ENCODE data around the gene ALDH2.
"Not testable (repeated sequence)": the region's sequence is repeated elsewhere in the genome, so short reads cannot be mapped to it uniquely, and the experiment has no call there.

Gene ALDH2

GRCh38 chr12:111824312-111824711 is 57.6 kb downstream of the ALDH2 start:
- DNase-seq (ENCODE audit: extremely low read depth in 1 of 2, low read depth in 1 of 2) = not testable (repeated sequence)

DNA sequence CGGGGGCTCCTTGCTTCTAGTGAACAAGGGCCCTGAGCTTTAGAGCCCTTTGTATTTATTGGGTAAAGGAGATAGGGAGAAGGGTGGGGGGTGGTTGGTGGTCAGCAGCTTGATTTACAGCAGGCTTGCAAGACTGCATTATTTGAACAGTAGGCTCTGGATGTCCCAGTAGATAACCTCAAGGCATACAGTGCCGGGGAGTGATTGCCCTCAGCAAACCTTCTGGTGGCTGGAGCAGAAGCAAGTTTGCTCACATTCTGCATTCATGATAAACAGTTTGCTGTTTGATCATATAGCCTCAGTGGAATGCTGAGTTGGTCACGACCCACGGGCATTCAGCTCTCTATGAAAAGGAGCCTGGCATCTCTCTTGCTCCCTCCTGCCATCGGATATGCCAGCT is 58.8 kb downstream of the ALDH2 start:
- DNase-seq (ENCODE audit: extremely low read depth in 1 of 2, low read depth in 1 of 2) = no peak

DNA sequence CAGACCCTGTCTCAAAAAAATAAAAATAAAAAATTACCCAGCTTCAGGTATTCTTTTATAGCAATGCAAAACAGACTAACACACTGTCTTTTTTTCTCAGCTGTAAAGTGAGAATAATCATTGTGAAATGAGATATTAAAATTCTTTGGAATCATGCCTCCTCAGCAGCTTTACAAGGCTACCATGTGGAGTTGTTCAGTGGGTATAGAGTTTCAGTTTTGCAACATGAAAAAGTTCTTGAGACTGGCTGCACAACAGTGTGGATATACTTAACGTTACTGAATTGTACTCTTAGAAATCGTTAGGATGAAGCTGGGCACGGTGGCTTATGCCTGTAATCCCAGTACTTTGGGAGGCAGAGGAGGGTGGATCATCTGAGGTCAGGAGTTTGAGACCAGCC is 59.6 kb downstream of the ALDH2 start:
- no peak for DNase-seq (ENCODE audit: extremely low read depth in 1 of 2, low read depth in 1 of 2)

- DNase-seq (ENCODE audit: extremely low read depth in 1 of 2, low read depth in 1 of 2) = no peak
Measured at GRCh38 chr12:111826992-111827391, 60.3 kb downstream of the ALDH2 start.

- no peak for DNase-seq (ENCODE audit: extremely low read depth in 1 of 2, low read depth in 1 of 2)
Measured at GRCh38 chr12:111827907-111828306, 61.2 kb downstream of the ALDH2 start.

DNA sequence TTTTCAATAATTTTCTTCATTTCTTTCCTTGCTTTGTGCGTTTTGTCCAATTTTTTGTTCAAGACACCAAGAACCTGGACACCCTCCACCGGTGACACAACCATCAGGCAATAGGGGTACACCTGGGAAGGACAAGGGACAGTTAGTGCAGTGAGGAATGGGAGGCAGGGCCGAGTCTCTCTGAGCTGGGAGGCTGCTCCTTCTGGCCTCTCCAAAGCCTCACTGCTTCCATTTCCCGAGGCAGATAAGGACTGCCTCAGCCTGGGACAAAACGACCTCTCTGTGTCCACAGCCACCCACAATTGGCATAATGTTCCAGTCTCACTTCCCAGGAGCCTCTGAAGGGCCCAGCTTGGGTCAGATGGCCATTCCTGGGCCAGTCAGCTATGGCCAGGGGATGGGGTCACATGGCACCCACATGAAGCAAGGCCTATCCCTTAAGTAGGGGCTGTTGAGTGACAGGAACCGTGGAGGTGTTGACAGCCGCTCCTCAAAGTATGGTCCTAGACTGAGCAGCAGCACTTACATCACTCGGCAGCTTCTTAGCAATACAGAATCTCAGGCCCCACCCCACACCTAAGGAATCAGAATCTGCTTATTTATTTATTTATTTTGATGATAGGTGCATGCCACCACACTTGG is 61.7 kb downstream of the ALDH2 start:
- no peak for DNase-seq (ENCODE audit: extremely low read depth in 1 of 2, low read depth in 1 of 2)

DNA sequence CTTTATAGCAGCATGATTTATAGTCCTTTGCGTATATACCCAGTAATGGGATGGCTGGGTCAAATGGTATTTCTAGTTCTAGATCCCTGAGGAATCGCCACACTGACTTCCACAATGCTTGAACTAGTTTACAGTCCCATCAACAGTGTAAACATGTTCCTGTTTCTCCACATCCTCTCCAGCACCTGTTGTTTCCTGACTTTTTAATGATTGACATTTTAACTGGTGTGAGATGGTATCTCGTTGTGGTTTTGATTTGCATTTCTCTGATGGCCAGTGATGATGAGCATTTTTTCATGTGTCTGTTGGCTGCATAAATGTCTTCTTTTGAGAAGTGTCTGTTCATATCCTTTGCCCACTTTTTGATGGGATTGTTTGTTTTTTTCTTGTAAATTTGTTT is 62.9 kb downstream of the ALDH2 start:
- not testable (repeated sequence) for DNase-seq (ENCODE audit: extremely low read depth in 1 of 2, low read depth in 1 of 2)

DNA sequence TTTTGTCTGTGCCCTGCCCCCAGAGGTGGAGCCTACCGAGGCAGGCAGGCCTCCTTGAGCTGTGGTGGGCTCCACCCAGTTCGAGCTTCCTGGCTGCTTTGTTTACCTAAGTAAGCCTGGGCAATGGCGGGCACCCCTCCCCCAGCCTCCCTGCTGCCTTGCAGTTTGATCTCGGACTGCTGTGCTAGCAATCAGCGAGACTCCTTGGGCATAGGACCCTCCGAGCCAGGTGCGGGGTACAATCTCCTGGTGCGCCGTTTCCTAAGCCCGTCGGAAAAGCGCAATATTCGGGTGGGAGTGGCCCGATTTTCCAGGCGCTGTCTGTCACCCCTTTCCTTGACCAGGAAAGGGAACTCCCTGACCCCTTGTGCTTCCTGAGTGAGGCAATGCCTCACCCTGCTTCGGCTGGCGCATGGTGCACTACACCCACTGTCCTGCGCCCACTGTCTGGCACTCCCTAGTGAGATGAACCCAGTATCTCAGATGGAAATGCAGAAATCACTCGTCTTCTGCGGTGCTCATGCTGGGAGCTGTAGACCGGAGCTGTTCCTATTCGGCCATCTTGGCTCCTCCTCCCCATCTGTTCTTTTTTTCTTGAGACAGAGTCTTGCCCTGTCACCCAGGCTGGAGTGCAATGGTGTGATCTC is 68.1 kb downstream of the ALDH2 start:
- DNase-seq (ENCODE audit: extremely low read depth in 1 of 2, low read depth in 1 of 2) = not testable (repeated sequence)

- not testable (repeated sequence) for DNase-seq (ENCODE audit: extremely low read depth in 1 of 2, low read depth in 1 of 2)
Measured at GRCh38 chr12:111835531-111836181, 68.9 kb downstream of the ALDH2 start.

- DNase-seq (ENCODE audit: extremely low read depth in 1 of 2, low read depth in 1 of 2) = no peak
Measured at GRCh38 chr12:111838353-111838752, 71.6 kb downstream of the ALDH2 start.

DNA sequence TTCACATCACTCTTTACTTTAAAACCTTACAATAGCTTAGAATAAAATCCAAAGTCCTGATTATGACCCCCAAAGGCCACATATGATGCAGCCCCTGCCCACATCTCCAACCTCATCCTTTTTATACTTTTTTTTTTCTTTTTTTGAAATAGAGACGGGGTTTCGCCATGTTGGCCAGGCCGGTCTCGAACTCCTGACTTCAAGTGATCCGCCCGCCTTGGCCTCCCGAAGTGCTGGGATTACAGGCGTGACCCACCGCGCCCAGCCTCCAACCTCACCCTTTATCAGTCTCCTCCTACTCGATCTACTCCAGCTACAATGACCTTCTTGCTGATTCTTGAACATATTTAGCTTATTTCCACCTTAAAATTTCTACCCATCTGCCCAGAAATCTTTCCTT is 74.1 kb downstream of the ALDH2 start:
- DNase-seq (ENCODE audit: extremely low read depth in 1 of 2, low read depth in 1 of 2) = no peak

GRCh38 chr12:111841236-111841749 is 74.6 kb downstream of the ALDH2 start:
- DNase-seq (ENCODE audit: extremely low read depth in 1 of 2, low read depth in 1 of 2) = no peak

GRCh38 chr12:111841750-111842555 is 75.2 kb downstream of the ALDH2 start, which contains the start of gene MAPKAPK5:
Gene MAPKAPK5, plus strand, starts transcription at chr12:111842228. Its CDS starts 506 bp downstream, at chr12:111842734.
- peak; percentile 94 to 97 for DNase-seq (ENCODE audit: extremely low read depth in 1 of 2, low read depth in 1 of 2)

GRCh38 chr12:111842556-111843396 is 76.0 kb downstream of the ALDH2 start:
- peak in 1 of 2 donors; percentile 1 for DNase-seq (ENCODE audit: extremely low read depth in 1 of 2, low read depth in 1 of 2)

DNA sequence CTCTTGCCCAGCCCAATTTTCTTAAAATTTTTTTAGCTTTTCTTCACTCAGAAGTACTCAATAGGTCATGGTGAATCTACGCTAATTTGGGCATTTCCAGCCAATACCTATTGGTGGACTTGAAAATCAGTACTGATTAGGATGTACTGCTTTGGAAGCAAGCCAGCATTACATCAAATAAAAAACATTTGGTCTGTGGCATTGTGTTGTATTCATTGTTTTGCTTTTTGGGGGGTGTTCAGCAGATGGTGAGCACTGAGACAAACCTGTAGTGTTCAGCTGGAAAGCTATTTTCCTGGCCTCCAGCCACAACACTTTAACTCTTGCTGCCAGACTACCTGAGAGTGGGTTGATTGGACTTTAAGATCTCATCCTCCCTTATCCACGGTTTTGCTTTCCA is 79.3 kb downstream of the ALDH2 start:
- no peak for DNase-seq (ENCODE audit: extremely low read depth in 1 of 2, low read depth in 1 of 2)

DNA sequence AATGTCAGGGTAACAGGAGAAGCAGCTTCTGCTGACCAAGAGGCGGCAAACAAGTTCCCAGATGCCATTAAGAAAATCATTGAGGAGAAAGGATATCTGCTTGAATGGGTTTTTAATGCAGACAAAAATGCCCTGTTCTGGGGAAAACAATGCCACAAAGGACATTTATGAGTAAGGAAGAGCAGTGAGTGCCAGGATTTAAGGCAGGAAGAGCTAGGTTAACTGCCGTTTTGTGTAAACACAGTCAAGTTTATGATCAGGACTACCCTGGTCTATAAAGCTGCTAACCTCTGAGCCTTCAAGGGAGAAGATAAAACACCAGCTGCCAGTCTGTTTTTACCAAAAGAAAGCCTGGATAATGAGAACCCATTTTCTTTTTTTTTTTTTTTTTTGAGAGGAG is 83.8 kb downstream of the ALDH2 start:
- DNase-seq (ENCODE audit: extremely low read depth in 1 of 2, low read depth in 1 of 2) = no peak

DNA sequence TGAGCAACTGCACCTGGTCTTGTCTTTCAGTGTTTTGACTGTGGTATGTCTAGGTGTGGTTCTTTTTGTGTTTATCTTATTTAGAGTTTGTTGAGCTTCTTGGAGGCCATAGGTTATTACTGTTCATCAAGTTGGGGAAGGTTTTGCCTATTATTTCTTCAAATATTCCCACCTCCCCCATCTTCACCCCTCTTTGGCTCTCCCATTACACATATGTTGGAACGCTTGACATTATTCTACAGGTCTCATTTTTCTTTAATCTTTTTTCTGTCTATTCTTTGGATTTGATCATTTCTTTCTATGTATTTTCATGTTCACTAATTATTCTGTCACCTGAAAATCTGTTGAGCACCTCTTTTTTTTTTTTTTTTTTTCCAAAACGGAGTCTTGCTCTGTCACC is 91.5 kb downstream of the ALDH2 start:
- DNase-seq (ENCODE audit: extremely low read depth in 1 of 2, low read depth in 1 of 2) = no peak

- no peak for DNase-seq (ENCODE audit: extremely low read depth in 1 of 2, low read depth in 1 of 2)
Measured at GRCh38 chr12:111858778-111859177, 92.0 kb downstream of the ALDH2 start.

DNA sequence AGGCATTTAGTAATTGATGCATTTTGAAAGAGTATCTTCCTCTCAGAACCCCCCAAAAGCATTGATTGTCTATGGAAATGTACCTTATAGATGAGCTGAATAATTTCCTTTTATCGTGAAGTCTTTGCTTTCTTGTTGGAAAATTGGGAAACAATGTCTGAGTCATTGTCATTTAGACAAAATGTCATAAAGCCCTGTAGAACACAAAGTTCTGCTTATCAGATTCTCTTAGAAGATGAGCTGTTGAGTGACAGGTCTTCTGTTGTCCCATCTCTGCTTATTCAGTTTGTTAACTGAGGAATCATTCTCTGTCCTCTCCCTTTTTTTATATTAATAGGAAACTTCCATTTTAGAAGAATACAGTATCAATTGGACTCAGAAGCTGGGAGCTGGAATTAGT is 98.2 kb downstream of the ALDH2 start:
- DNase-seq (ENCODE audit: extremely low read depth in 1 of 2, low read depth in 1 of 2) = no peak
